Neural progenitor cell (in vitro differentiated cells): ENCODE results near the gene SLC35E4. TPM values are rescaled to one million over a fixed set of nuclear protein-coding genes. Genes with fewer than 3 reads are reported as not detected.

Experiments
- DNase-seq: peaks from one replicate; pipeline ENCODE4 v3.0.0-alpha.2; 2016; ENCODE audit warnings: low spot score
- H2AFZ ChIP-seq: fragments of 200-600 bp; sonication (generic); replicated peaks from 2 replicates; pipeline ENCODE4 v1.6.1; 2016; ENCODE audit warnings: antibody characterized with exemption
- H3F3A ChIP-seq: fragments of 200-600 bp; sonication (generic); 2 replicates; pipeline ENCODE4 v1.6.1; 2016; ENCODE audit warnings: antibody characterized with exemption, low read depth
- H3K27ac ChIP-seq: fragments of 200-600 bp; sonication (generic); 2 replicates; pipeline ENCODE4 v1.5.1; 2016; ENCODE audit warnings: mild to moderate bottlenecking
- H3K27me3 ChIP-seq: fragments of 200-600 bp; sonication (generic); 2 replicates; pipeline ENCODE4 v1.6.1; 2016; ENCODE audit warnings: mild to moderate bottlenecking, moderate library complexity
- H3K36me3 ChIP-seq: fragments of 200-600 bp; sonication (generic); 2 replicates; pipeline ENCODE4 v1.5.1; 2016
- H3K4me1 ChIP-seq: fragments of 200-600 bp; sonication (generic); 2 replicates; pipeline ENCODE4 v1.6.1; 2016; ENCODE audit warnings: mixed run types
- H3K4me2 ChIP-seq: fragments of 200-600 bp; sonication (generic); 2 replicates; pipeline ENCODE4 v1.6.1; 2016
- H3K4me3 ChIP-seq: fragments of 200-600 bp; sonication (generic); 2 replicates; pipeline ENCODE4 v1.5.1; 2016
- H3K79me2 ChIP-seq: fragments of 200-600 bp; sonication (generic); 2 replicates; pipeline ENCODE4 v1.6.1; 2016; ENCODE audit warnings: low read depth
- H3K9ac ChIP-seq: fragments of 200-600 bp; sonication (generic); 2 replicates; pipeline ENCODE4 v1.6.1; 2016
- H3K9me3 ChIP-seq: fragments of 200-600 bp; sonication (generic); 2 replicates; pipeline ENCODE4 v1.5.1; 2016; ENCODE audit warnings: low read depth
- H4K20me1 ChIP-seq: fragments of 200-600 bp; sonication (generic); 2 replicates; pipeline ENCODE4 v1.6.1; 2016; ENCODE audit warnings: low read depth
- H3K27ac Mint-ChIP-seq: 3 replicates; pipeline ENCODE4 v1.8.0; 2021; ENCODE audit warnings: mixed read lengths
- H3K27me3 Mint-ChIP-seq: 2 replicates; pipeline ENCODE4 v1.8.0; 2022; ENCODE audit warnings: low read depth, mild to moderate bottlenecking, inconsistent platforms, moderate library complexity, mixed read lengths; ENCODE audit not compliant: insufficient read depth
- H3K36me3 Mint-ChIP-seq: 3 replicates; pipeline ENCODE4 v1.8.0; 2021; ENCODE audit warnings: mixed read lengths
- H3K4me1 Mint-ChIP-seq: 3 replicates; pipeline ENCODE4 v1.8.0; 2021; ENCODE audit warnings: mixed read lengths
- H3K4me3 Mint-ChIP-seq: 3 replicates; pipeline ENCODE4 v1.8.0; 2021; ENCODE audit warnings: mild to moderate bottlenecking, moderate library complexity, mixed read lengths
- H3K9me3 Mint-ChIP-seq: 3 replicates; pipeline ENCODE4 v1.8.0; 2020; ENCODE audit warnings: mixed read lengths
- CTCF ChIP-seq: fragments of 200-600 bp; sonication (generic); IDR thresholded peaks from 2 replicates; pipeline ENCODE4 v1.5.1; 2017; ENCODE audit warnings: antibody characterized with exemption, mild to moderate bottlenecking
- EZH2 ChIP-seq: fragments of 200-600 bp; sonication (generic); IDR thresholded peaks from 2 replicates; pipeline ENCODE4 v1.6.1; 2017; ENCODE audit warnings: antibody characterized with exemption, mild to moderate bottlenecking, moderate library complexity
- EZH2phosphoT487 ChIP-seq: fragments of 200-600 bp; sonication (generic); IDR thresholded peaks from 2 replicates; pipeline ENCODE4 v1.6.1; 2017; ENCODE audit warnings: antibody characterized with exemption
- total RNA-seq: library from RNA; depleted of rRNA; stranded (reverse); fragments of >200 nt; gene quantifications from 2 replicates; pipeline ENCODE4 v1.2.3, GENCODE V29; 2015; ENCODE audit warnings: low replicate concordance

The SLC35E4 gene
- total RNA-seq, 1 donor from 2014 or later, result 0.36 TPM

GRCh38 chr22:30667494-30668385 lies 32.2 kb downstream of the SLC35E4 start, which contains the start of gene DUSP18:
Gene DUSP18, minus strand, starts transcription at chr22:30667875. Its CDS starts 3,872 bp downstream, at chr22:30664003.
- peak within 1 kb of the TSS; percentile 8 for H3K9ac ChIP-seq
- peaks cover 11% of the 10 kb centered on the region for H3F3A ChIP-seq
- peaks cover 11% of the 10 kb centered on the region for H3K4me1 ChIP-seq
- H3K27ac ChIP-seq, result no peak within 1 kb of the TSS
- peaks cover 8% of the 10 kb centered on the region for H3K36me3 Mint-ChIP-seq
- H3K79me2 ChIP-seq, result no peaks in the 10 kb centered on the region
- H2AFZ ChIP-seq, result peak within 1 kb of the TSS; percentile 87
- H3K4me3 ChIP-seq, result peak within 1 kb of the TSS; percentile 75
- H3K9me3 Mint-ChIP-seq, result no peaks in the 10 kb centered on the region
- DNase-seq, result peak; percentile 97
- H4K20me1 ChIP-seq, result no peaks in the 10 kb centered on the region
- H3K27ac Mint-ChIP-seq, result peak within 1 kb of the TSS; percentile 88
- H3K4me3 Mint-ChIP-seq, result peak within 1 kb of the TSS; percentile 90
- peaks cover 13% of the 10 kb centered on the region for H3K4me1 Mint-ChIP-seq
- H3K36me3 ChIP-seq, result no peaks in the 10 kb centered on the region
- H3K27me3 Mint-ChIP-seq, result peaks cover 7% of the 10 kb centered on the region
- H3K4me2 ChIP-seq, result peak within 1 kb of the TSS; percentile 97
- TF ChIP-seq EZH2 (peak; percentile 40), CTCF (peak; percentile 57), EZH2phosphoT487 (no peak)
- peaks cover 35% of the 10 kb centered on the region for H3K27me3 ChIP-seq
- no peaks in the 10 kb centered on the region for H3K9me3 ChIP-seq

- Histone ChIP-seq H3K36me3 (no peaks in the 10 kb centered on the region), H3K9me3 (no peaks in the 10 kb centered on the region), H4K20me1 (no peaks in the 10 kb centered on the region), H3K79me2 (no peaks in the 10 kb centered on the region), H2AFZ (peak overlapping the region; percentile 87), H3K9ac (peak overlapping the region; percentile 8), H3K4me1 (peaks cover 11% of the 10 kb centered on the region), H3K27ac (no peak overlapping the region), H3F3A (peaks cover 11% of the 10 kb centered on the region), H3K4me3 (peak overlapping the region; percentile 75), H3K27me3 (peaks cover 35% of the 10 kb centered on the region), H3K4me2 (peak overlapping the region; percentile 96)
- peaks cover 13% of the 10 kb centered on the region for H3K4me1 Mint-ChIP-seq
- TF ChIP-seq EZH2phosphoT487 (no peak), EZH2 (no peak), CTCF (no peak)
- H3K4me3 Mint-ChIP-seq, result peak overlapping the region; percentile 90
- H3K27ac Mint-ChIP-seq, result peak overlapping the region; percentile 88
- peaks cover 10% of the 10 kb centered on the region for H3K27me3 Mint-ChIP-seq
- peak; percentile 18 for DNase-seq
- H3K9me3 Mint-ChIP-seq, result no peaks in the 10 kb centered on the region
- peaks cover 2% of the 10 kb centered on the region for H3K36me3 Mint-ChIP-seq
These were observed 32.8 kb downstream of the SLC35E4 start for GRCh38 chr22:30668386-30668710.

- Histone ChIP-seq H3K9me3 (no peaks in the 10 kb centered on the region), H4K20me1 (no peaks in the 10 kb centered on the region), H3K9ac (no peak overlapping the region), H3K4me1 (peaks cover 11% of the 10 kb centered on the region), H3K79me2 (no peaks in the 10 kb centered on the region), H3K36me3 (no peaks in the 10 kb centered on the region), H3K4me2 (no peak overlapping the region), H3K27ac (no peak overlapping the region), H3K27me3 (peaks cover 35% of the 10 kb centered on the region), H3K4me3 (no peak overlapping the region), H3F3A (peaks cover 11% of the 10 kb centered on the region), H2AFZ (no peak overlapping the region)
- TF ChIP-seq EZH2 (no peak), CTCF (no peak), EZH2phosphoT487 (no peak)
- H3K9me3 Mint-ChIP-seq, result no peaks in the 10 kb centered on the region
- DNase-seq, result no peak
- no peak overlapping the region for H3K27ac Mint-ChIP-seq
- peaks cover 12% of the 10 kb centered on the region for H3K4me1 Mint-ChIP-seq
- peaks cover 10% of the 10 kb centered on the region for H3K27me3 Mint-ChIP-seq
- no peaks in the 10 kb centered on the region for H3K36me3 Mint-ChIP-seq
- no peak overlapping the region for H3K4me3 Mint-ChIP-seq
These were observed 35.5 kb downstream of the SLC35E4 start for GRCh38 chr22:30671071-30671470.
